ENCODE measurements around the gene FAM187B. TPM values are rescaled to one million over a fixed set of nuclear protein-coding genes. Genes with fewer than 3 reads are reported as not detected.

FAM187B gene
- total RNA-seq, 1 experiment from 2014 or later = not detected

DNA sequence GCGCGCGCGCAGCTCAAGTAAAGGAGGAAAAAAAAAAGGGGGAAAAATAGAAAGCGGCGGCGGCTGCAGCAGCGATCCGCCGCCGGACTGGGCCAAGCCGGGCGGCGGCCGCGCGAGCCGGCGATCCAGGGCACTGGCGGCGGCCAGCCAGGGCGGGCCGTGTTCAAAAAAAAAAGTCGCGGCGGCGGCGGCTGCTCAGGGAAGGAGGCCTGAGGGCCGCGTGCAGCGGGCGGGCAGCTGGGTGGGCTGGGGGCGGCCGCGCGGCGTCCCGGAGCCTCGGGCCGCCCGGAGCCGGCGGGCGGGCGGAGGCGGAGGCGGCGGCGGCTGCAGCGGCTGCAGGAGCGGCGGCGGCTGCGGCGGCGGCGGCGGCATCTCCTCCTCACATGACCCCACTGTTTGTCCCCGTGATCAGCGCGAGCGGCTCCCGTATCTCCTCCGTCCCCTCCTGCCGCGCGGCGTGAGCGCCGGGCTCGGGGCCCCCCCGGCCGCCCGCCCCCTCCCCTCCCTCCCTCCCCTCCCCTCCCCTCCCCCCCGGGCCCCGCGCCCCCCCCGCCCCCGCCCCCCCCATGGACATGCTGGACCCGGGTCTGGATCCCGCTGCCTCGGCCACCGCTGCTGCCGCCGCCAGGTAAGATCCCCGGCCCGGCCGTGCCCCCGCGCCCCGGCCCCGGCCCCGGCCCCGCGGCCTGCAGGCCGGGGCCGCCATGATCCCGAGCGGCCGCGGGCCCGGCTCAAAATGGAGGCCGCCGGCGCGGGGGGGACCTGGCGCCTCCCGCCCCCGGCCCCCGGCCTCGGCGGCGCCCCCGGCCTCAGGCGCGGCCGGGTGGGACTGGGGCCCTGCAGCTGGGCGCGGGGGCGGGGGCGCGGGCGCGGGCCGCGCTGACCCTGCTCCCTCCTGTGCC lies 40.2 kb upstream of the FAM187B start, which contains the start of gene USF2 (continued):
- TF ChIP-seq, protein P1, sequence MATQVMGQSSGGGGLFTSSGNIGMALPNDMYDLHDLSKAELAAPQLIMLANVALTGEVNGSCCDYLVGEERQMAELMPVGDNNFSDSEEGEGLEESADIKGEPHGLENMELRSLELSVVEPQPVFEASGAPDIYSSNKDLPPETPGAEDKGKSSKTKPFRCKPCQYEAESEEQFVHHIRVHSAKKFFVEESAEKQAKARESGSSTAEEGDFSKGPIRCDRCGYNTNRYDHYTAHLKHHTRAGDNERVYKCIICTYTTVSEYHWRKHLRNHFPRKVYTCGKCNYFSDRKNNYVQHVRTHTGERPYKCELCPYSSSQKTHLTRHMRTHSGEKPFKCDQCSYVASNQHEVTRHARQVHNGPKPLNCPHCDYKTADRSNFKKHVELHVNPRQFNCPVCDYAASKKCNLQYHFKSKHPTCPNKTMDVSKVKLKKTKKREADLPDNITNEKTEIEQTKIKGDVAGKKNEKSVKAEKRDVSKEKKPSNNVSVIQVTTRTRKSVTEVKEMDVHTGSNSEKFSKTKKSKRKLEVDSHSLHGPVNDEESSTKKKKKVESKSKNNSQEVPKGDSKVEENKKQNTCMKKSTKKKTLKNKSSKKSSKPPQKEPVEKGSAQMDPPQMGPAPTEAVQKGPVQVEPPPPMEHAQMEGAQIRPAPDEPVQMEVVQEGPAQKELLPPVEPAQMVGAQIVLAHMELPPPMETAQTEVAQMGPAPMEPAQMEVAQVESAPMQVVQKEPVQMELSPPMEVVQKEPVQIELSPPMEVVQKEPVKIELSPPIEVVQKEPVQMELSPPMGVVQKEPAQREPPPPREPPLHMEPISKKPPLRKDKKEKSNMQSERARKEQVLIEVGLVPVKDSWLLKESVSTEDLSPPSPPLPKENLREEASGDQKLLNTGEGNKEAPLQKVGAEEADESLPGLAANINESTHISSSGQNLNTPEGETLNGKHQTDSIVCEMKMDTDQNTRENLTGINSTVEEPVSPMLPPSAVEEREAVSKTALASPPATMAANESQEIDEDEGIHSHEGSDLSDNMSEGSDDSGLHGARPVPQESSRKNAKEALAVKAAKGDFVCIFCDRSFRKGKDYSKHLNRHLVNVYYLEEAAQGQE (IDR thresholded peaks at IDR 0.05; ENCODE audit: low read depth) = no peak
- TF ChIP-seq SP1 (IDR thresholded peaks at IDR 0.05; ENCODE audit: low read depth) (no peak), YY1 (IDR thresholded peaks at IDR 0.05; ENCODE audit: extremely low read depth, insufficient replicate concordance, low read depth, low read length) (peak; percentile 76), ZFX (IDR thresholded peaks at IDR 0.05) (0 out of 2 replicates have a peak, but pooled peaks have one; percentile 79)

DNA sequence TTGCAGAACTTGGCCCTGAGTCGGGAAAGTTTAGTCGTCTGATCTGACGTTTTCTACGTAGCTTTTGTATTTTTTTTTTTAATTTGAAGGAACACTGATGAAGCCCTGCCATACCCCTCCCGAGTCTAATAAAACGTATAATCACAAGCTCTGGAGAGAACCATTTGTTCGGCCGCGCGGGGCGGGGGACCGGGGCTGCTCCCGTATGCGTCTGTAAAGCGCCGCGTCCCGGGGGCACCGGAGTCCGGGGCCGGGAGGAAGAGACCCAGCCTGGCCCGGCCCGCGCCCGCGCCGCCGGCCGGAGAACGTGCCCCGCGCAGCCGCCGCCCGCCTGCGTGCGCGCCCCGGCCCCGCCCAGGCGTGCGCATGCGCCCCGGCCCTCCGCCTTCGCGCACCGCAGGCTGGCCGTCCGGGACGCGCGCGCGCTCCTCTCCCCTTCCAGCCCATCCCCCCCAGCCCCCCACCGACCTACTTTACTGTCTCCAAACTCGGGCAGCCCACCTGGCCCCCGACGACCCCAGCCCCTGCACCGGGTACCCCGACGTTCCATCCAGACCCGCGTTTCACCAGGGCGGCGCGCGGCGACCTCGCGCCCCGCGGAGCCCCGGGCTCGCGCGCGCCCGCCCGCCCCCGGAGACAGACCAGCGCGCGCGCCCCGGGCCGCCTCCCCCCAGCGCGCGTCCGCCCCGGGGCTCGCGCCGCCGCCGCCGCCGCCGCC lies 39.4 kb upstream of the FAM187B start:
- Histone ChIP-seq H3K27me3 (ENCODE audit: insufficient read depth, low read length) (no peaks in the 10 kb centered on the region), H3K9me3 (ENCODE audit: control insufficient read depth in 1 of 2, insufficient read depth in 1 of 2, low read depth in 1 of 2, low read length in 2 of 2) (no peaks in the 10 kb centered on the region), H4K20me1 (ENCODE audit: insufficient read depth) (no peaks in the 10 kb centered on the region), H3K9ac (ENCODE audit: low read length) (peak overlapping the region; percentile 94), H3K36me3 (ENCODE audit: control insufficient read depth in 1 of 2, insufficient read depth in 2 of 2, low read length in 2 of 2) (peaks cover 16 to 26% of the 10 kb centered on the region in 2 experiments; a peak in 3 of 4 replicates), H2AFZ (ENCODE audit: low read depth, low read length, poor library complexity, severe bottlenecking) (no peak overlapping the region), H3K4me2 (ENCODE audit: low read length) (peak overlapping the region; percentile 93), H3K4me1 (ENCODE audit: control insufficient read depth in 1 of 2, insufficient read depth in 2 of 2, low read length in 2 of 2) (peaks cover 9 to 41% of the 10 kb centered on the region in 2 experiments; a peak in 3 of 4 replicates), H3K9me2 (ENCODE audit: insufficient read depth) (no peaks in the 10 kb centered on the region), H3K79me2 (ENCODE audit: insufficient read depth, low read length) (peaks cover 25% of the 10 kb centered on the region; the same call in 1 of the 2 replicates), H3K27ac (ENCODE audit: low read depth, low read length) (peak overlapping the region; percentile 93), H3K4me3 (replicated peaks in 1 of 2; ENCODE audit: low read depth in 1 of 2, low read length in 2 of 2) (peak overlapping the region; percentile 78 to 82)
- ATAC-seq (peak; percentile 52), DNase-seq (ENCODE audit: low read depth, low spot score) (peak; percentile 24)
- CTCF ChIA-PET = interaction anchor here (0.6 kb wide), 1 partner anchor 127 kb away, joined by 3 read pairs; no protein-coding TSS in a partner anchor
- TF ChIP-seq POLR2A (IDR thresholded peaks at IDR 0.05; ENCODE audit: borderline replicate concordance, extremely low read depth, insufficient read depth, insufficient read length) = peak; percentile 33
- TF ChIP-seq POLR2AphosphoS5 (IDR thresholded peaks at IDR 0.05; ENCODE audit: low read depth, low read length) = peak; percentile 82
- 0 out of 2 replicates have a peak, but pooled peaks have one; percentile 37 for TF ChIP-seq SIN3A (IDR thresholded peaks at IDR 0.05; ENCODE audit: low read depth)
- no peak for TF ChIP-seq EZH2 (IDR thresholded peaks at IDR 0.05)
- no TSS peak for BruUV-seq (replicated peaks)
- RAD21 ChIA-PET (ENCODE audit: low non-redundant PET in 1 of 2, low total read pairs in 2 of 2, uncharacterized antibody in 2 of 2, unreplicated experiment in 2 of 2) = interaction anchor here (0.6 to 1.2 kb wide), 3 partner anchors 13 to 601 kb away, joined by 3 to 4 read pairs (median 4); no protein-coding TSS in a partner anchor
- POLR2A ChIA-PET = no interaction called here
- intact Hi-C loops (cut with micrococcal nuclease) = no loop called here

All from HCT116 (cell line).